Measurements from ENCODE around the gene ADCYAP1.

DNA sequence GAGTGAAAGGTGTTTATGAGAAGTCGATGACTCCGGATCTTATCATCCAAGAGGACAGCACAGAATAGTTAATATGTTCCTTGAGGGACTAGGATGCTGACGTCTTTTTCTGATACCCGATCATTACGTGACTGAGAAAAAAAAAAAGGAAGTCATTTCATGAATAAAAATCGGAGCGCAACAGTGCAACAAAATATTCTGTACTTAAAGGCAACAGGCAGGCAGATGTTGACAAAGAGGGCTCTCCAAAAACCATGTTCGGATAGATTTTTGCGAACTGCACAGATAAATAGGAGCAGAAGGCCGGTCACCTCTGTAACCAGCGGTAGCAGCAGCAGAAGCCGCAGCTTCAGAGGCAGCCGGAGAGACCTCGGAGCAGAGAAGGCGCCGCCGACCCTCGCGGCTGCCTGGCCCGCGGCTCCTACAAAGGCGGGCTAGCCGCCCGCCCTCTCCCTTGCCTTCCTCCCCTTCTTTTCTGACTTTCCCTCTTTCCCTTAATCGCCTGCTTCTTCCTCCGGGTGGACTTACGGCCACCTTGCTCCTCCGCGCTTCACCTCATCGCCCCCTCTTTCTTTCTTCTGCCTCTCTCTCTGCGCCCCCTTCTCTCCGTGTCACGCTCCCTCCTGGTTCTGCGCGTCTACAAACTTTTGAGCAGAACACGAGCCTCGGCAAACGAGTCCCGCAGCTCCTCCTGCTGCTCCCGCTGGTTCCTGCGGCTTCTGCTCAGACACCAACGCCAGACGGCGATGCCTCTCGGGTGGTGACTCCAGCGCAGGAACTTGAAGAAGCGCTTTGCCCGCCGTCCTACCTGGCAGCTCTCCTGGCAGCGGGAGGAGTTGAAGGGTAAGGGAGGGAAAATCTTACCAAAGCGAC lies at the start of gene ADCYAP1:
- TF ChIP-seq, protein P1, sequence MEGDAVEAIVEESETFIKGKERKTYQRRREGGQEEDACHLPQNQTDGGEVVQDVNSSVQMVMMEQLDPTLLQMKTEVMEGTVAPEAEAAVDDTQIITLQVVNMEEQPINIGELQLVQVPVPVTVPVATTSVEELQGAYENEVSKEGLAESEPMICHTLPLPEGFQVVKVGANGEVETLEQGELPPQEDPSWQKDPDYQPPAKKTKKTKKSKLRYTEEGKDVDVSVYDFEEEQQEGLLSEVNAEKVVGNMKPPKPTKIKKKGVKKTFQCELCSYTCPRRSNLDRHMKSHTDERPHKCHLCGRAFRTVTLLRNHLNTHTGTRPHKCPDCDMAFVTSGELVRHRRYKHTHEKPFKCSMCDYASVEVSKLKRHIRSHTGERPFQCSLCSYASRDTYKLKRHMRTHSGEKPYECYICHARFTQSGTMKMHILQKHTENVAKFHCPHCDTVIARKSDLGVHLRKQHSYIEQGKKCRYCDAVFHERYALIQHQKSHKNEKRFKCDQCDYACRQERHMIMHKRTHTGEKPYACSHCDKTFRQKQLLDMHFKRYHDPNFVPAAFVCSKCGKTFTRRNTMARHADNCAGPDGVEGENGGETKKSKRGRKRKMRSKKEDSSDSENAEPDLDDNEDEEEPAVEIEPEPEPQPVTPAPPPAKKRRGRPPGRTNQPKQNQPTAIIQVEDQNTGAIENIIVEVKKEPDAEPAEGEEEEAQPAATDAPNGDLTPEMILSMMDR (IDR thresholded peaks at IDR 0.05; ENCODE audit: low read depth, low read length, poor library complexity, severe bottlenecking), result no peak
- no peak for TF ChIP-seq EZH2phosphoT487 (IDR thresholded peaks at IDR 0.05; ENCODE audit: borderline replicate concordance, low read length)
